ENCODE data around the gene DDX50. TPM values are rescaled to one million over a fixed set of nuclear protein-coding genes. Genes with fewer than 3 reads are reported as not detected.

DDX50 gene
- polyA plus RNA-seq, 2 of the 4 experiments (the other 2 are of a cell fraction), result 35.1 to 64.6 TPM

DNA sequence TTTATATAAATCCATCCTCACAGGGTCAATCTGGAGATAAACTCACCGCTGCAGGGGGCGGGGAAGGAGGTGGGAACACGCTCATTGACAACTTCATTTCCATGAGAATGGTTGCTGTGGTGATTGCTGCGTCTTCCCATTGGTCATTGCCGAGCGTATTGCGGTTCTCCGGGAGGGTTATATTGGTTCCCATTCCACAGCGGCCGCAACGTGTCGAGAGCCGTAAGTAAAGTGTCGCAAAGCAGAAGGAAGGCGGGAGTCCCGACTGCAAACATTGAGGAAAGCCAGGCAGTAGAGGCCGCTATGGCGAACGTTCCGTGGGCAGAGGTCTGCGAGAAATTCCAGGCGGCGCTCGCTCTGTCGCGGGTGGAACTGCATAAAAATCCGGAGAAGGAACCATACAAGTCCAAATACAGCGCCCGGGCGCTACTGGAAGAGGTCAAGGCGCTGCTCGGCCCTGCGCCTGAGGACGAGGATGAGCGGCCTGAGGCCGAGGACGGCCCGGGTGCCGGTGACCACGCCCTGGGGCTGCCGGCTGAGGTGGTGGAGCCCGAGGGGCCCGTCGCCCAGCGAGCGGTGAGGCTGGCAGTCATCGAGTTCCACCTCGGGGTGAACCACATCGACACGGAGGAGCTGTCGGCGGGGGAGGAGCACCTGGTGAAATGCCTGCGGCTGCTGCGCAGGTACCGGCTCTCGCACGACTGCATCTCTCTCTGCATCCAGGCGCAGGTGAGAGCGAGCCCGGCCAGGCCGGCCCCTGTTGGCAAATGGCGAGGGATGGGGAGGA, 87.6 kb downstream of the DDX50 start, which contains the start of gene KIFBP (continued):
- TF ChIP-seq CBX8 (IDR thresholded peaks at IDR 0.05), result no peak
- TF ChIP-seq KDM5A (IDR thresholded peaks at IDR 0.05), result peak; percentile 31; the same call in 1 of the 2 replicates
- TF ChIP-seq ZC3H11A (IDR thresholded peaks at IDR 0.05), result no peak
- TF ChIP-seq, protein P1, sequence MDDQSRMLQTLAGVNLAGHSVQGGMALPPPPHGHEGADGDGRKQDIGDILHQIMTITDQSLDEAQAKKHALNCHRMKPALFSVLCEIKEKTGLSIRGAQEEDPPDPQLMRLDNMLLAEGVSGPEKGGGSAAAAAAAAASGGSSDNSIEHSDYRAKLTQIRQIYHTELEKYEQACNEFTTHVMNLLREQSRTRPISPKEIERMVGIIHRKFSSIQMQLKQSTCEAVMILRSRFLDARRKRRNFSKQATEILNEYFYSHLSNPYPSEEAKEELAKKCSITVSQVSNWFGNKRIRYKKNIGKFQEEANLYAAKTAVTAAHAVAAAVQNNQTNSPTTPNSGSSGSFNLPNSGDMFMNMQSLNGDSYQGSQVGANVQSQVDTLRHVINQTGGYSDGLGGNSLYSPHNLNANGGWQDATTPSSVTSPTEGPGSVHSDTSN (IDR thresholded peaks at IDR 0.05), result no peak

DNA sequence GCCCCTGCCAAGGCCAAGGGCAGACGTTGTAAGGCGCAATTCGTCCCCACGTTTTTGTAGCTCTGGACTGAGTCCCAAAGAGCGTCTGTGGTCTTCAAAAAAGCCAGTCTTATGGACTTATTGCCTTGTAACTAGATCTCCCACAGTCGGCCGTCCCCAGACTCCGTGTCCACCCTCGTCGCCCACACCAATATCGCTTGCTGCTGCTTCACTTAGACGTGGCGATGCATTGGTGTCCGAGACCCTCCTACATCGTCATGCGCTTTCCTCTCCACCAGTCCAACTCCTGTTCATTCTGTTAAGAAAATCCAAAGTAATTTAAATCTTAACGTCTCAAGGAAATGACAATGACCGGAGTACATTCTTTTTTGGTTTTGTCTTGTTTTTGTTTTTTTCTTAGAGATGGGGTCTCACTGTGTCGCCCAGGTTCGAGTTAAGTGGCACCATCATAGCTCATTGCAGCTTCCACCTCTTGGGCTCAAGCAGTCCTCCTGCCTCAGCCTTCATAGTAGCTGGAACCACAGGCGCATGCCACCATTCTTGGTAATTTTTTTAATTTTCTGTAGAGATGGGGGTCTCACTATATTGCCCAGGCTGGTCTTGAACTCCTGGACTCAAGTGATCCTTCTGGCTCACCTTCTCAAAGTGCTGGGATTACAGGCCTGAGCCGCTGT, 88.3 kb downstream of the DDX50 start:
- 20% methylated on average over 22 of the region's 22 CpGs for WGBS (ENCODE audit: missing lambda C conversion rate)
- TF ChIP-seq NR3C1 (IDR thresholded peaks at IDR 0.05) (no peak), FOSB (CRISPR knock-in tag; IDR thresholded peaks at IDR 0.05) (no peak), NFE2L2 (conservative IDR thresholded peaks at IDR 0.05; ENCODE audit: low read length) (no peak), ESRRA (IDR thresholded peaks at IDR 0.05; ENCODE audit: borderline replicate concordance, low read length) (no peak), ZC3H11A (IDR thresholded peaks at IDR 0.05) (no peak), FOXS1 (CRISPR knock-in tag; IDR thresholded peaks at IDR 0.05) (no peak), HOXB13 (CRISPR knock-in tag; IDR thresholded peaks at IDR 0.05; ENCODE audit: low read depth) (no peak), RARB (CRISPR knock-in tag; IDR thresholded peaks at IDR 0.05) (no peak), RNF2 (IDR thresholded peaks at IDR 0.05; ENCODE audit: borderline replicate concordance, low read depth) (no peak), NPAS2 (CRISPR knock-in tag; IDR thresholded peaks at IDR 0.05; ENCODE audit: borderline replicate concordance) (no peak)
- TF ChIP-seq, protein P1 (IDR thresholded peaks at IDR 0.05), result no peak
- TF ChIP-seq, protein P2, sequence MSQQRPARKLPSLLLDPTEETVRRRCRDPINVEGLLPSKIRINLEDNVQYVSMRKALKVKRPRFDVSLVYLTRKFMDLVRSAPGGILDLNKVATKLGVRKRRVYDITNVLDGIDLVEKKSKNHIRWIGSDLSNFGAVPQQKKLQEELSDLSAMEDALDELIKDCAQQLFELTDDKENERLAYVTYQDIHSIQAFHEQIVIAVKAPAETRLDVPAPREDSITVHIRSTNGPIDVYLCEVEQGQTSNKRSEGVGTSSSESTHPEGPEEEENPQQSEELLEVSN (IDR thresholded peaks at IDR 0.05; ENCODE audit: borderline replicate concordance, low read depth), result no peak
- peak in 1 of 2 experiments; percentile 17; a peak in 2 of 6 replicates for ATAC-seq
- no peak for DNase-seq (ENCODE audit: low read depth in 1 of 2, low spot score in 1 of 2)
- peak overlapping the region; percentile 94 for H3K4me3 ChIP-seq
- peak overlapping the region; percentile 89 for H3K4me2 ChIP-seq
- H3K4me1 ChIP-seq, result peaks cover 30% of the 10 kb centered on the region
- FAIRE-seq, result no peak
- no peaks in the 10 kb centered on the region for H3K9me3 ChIP-seq
- ChIA-PET POLR2A (no interaction called here), CTCF (interaction anchor here (0.6 to 5.5 kb wide), 7 partner anchors 12 to 403 kb away, joined by 3 to 22 read pairs (median 4); partner anchors contain the start of gene DDX21)
- peak overlapping the region; percentile 87 to 95 for H3K27ac ChIP-seq

DNA sequence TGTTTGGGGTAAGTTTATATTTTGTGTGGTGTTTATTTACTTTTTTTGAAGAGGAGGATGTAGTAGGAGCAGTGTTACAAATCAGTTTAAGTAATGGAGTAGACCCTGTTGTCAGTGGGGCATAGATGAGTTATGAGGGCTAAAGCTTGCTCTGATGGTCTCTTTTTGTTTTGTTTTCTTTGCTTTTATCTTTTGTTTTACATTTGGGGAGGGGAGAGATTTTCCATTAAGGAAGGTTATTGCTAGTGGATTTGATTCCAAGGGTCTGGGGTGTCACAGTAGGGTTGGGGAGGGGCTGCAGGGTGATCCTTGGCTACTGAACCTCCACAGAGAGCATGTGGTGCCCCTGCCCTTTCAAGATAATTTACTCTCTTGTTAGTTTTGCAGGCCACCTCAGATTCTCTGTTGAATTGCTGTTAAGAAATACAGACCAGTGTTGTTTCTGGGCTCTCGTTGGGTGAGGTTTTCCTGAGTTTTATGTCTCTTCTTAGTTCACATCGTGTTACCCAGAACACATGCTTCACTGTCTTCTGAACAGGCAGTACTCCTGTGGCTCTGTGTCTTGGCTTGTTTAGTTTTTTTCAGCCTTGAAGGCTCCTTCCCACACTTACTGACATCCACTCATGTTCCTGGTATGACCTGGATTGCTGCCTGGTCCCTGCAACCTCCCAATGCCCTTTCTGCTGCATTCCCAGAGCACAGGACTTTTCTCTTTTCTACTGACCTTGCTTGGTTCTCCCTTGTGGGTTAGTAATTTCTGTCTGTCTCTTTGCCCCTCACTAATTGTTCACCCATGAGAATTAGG, 91.7 kb downstream of the DDX50 start:
- peaks cover 32% of the 10 kb centered on the region for H3K4me1 ChIP-seq
- ChIA-PET POLR2A (no interaction called here), CTCF (interaction anchor here (0.6 to 5.5 kb wide), 3 partner anchors 13 to 230 kb away, joined by 3 to 22 read pairs (median 3); no protein-coding TSS in a partner anchor)
- no peaks in the 10 kb centered on the region for H3K9me3 ChIP-seq
- TF ChIP-seq CHD2 (IDR thresholded peaks at IDR 0.05; ENCODE audit: low read length, partially characterized antibody) (no peak), TP53 (CRISPR knock-in tag; IDR thresholded peaks at IDR 0.05) (no peak), KDM1A (IDR thresholded peaks at IDR 0.05; ENCODE audit: low read depth) (no peak), EHF (CRISPR knock-in tag; IDR thresholded peaks at IDR 0.05) (no peak), NR3C1 (IDR thresholded peaks at IDR 0.05) (no peak), EP300 (IDR thresholded peaks at IDR 0.05) (no peak), SREBF2 (IDR thresholded peaks at IDR 0.05) (no peak), FOSB (CRISPR knock-in tag; IDR thresholded peaks at IDR 0.05) (no peak), MAZ (IDR thresholded peaks at IDR 0.05; ENCODE audit: borderline replicate concordance, low read depth, low read length) (no peak)
- TF ChIP-seq, protein P3, sequence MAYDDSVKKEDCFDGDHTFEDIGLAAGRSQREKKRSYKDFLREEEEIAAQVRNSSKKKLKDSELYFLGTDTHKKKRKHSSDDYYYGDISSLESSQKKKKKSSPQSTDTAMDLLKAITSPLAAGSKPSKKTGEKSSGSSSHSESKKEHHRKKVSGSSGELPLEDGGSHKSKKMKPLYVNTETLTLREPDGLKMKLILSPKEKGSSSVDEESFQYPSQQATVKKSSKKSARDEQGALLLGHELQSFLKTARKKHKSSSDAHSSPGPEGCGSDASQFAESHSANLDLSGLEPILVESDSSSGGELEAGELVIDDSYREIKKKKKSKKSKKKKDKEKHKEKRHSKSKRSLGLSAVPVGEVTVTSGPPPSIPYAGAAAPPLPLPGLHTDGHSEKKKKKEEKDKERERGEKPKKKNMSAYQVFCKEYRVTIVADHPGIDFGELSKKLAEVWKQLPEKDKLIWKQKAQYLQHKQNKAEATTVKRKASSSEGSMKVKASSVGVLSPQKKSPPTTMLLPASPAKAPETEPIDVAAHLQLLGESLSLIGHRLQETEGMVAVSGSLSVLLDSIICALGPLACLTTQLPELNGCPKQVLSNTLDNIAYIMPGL (CRISPR knock-in tag; IDR thresholded peaks at IDR 0.05; ENCODE audit: borderline replicate concordance), result no peak
- TF ChIP-seq, protein P2 (IDR thresholded peaks at IDR 0.05; ENCODE audit: borderline replicate concordance, low read depth), result no peak
- TF ChIP-seq, protein P4, sequence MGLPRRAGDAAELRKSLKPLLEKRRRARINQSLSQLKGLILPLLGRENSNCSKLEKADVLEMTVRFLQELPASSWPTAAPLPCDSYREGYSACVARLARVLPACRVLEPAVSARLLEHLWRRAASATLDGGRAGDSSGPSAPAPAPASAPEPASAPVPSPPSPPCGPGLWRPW (IDR thresholded peaks at IDR 0.05), result no peak
- no peak overlapping the region for H3K4me3 ChIP-seq
- WGBS (ENCODE audit: missing lambda C conversion rate), result 77% methylated on average over 2 of the region's 2 CpGs
- H3K27ac ChIP-seq, result peak overlapping the region in 1 of 2 experiments; percentile 4; a peak in 2 of 6 replicates
- peak overlapping the region; percentile 34 for H3K4me2 ChIP-seq
- ATAC-seq (no peak), DNase-seq (ENCODE audit: low read depth in 1 of 2, low spot score in 1 of 2) (no peak), FAIRE-seq (no peak)

Measured in A549 (cell line).